Measurements from ENCODE around the gene INTS3.
A peak's percentile ranks its signal among the peaks of the same experiment; 100 is the strongest.

INTS3 gene

DNA sequence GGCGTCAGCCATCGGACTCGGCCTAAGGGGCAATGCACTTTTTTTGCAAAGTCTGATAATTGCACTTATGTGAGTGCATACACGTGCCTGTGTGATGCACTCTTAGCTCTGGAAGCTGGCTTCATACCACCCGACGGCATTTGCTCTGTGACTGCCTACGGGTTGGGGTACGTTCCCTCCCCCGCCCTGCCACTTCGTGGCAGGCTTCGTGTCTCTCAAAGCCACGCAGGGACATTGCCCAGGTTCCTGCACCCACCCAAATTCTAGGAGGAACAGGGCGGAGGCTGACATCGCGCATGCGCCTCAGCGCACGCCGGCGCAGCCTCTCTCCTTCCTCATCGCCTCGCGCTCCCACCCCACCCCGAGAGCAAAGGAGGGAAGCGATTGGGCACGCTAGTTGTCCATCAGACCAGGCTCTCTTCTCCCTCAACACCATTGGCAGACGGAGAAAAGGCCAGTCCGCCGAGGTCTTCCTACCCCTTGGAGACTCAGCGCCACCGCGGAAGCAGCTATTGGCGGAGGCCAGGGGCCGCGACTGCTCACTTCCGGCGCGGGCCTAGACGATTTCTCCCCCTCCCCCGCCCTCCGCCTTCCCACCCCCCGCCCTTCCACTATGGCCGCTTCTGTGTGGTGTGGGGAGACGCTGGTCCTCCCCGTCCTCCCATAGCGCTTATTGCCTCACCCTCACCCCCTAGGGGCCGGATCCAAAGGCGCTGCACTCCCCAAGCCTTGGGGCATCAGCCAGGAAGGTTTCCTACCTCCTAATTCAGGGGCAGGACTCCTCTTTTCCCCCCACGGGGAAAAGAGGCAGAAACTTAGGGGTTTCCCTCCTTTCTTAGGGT is at the start of gene INTS3:
Gene INTS3 (plus strand): TSS at position 588 of the 842 bp plus-strand sequence. CDS start 585 bp downstream, outside the sequence.
- peak; percentile 100 for DNase-seq

DNA sequence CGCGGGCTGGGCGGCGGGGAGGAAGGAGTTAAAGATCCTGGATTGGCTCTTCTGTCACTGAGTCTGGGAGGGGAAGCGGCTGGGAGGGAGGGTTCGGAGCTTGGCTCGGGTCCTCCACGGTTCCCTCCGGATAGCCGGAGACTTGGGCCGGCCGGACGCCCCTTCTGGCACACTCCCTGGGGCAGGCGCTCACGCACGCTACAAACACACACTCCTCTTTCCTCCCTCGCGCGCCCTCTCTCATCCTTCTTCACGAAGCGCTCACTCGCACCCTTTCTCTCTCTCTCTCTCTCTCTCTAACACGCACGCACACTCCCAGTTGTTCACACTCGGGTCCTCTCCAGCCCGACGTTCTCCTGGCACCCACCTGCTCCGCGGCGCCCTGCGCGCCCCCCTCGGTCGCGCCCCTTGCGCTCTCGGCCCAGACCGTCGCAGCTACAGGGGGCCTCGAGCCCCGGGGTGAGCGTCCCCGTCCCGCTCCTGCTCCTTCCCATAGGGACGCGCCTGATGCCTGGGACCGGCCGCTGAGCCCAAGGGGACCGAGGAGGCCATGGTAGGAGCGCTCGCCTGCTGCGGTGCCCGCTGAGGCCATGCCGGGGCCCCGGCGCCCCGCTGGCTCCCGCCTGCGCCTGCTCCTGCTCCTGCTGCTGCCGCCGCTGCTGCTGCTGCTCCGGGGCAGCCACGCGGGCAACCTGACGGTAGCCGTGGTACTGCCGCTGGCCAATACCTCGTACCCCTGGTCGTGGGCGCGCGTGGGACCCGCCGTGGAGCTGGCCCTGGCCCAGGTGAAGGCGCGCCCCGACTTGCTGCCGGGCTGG is 49.1 kb upstream of the INTS3 start, which contains the start of gene NPR1:
Gene NPR1 (plus strand): TSS at position 170 of the 818 bp plus-strand sequence. CDS start 421 bp downstream, at position 591.
- no peak for DNase-seq

- DNase-seq: peak; percentile 23
These were observed 48.3 kb upstream of the INTS3 start for GRCh38 chr1:153679337-153680119.

DNA sequence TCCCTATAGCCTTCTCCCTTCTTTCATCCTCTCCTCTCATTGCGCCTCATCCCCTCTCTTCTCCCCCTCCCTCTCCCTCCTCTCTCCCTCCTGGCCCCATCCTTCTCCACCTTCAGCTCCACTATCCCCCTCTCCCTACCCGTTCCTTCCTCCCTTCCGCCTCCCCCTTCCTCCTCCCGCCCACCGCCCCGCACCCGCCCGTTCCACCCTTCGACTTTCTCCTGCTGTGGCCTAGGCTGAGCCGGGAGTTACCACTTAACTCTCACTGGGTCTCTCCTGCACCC is 47.8 kb upstream of the INTS3 start:
- DNase-seq: no peak

DNA sequence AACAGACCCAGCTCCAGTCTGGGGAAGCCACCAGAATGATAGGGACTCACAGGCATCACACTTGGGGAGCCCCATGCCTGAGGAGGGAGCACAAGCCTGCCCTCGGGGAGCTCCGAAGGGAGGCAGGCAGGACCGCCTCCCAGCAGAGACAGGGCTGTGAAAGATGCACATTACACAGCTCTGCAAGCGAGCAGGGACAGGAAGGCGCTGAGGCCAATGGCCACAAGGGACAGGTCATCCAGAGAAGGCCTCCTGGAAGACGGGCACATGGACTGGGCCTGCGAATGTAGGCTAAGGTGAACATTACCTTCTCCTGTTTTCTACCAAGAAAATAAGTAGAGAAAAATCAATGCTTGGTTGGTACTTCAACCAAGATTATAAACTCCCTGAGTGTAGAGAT is 45.1 kb upstream of the INTS3 start:
- no peak for DNase-seq

DNA sequence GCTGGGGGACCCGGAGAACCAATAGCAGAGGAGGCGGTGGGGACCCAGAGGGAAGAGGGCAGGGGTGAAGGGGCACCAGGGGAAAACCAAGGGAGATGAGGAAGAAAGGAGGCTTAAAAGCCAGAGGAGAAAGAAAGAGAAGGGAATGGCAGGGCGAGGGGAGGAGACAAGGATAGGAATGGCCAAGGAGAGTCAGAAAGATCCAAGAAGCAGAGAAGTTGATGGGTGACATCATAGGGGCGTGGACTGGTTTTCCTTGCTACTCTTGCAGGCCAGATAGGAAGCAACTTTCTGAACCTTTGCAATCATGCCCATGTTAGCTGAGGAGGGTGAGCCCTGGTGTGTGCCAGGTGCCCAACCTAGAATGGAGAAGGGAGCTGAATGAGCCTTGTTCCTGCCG is 44.0 kb upstream of the INTS3 start:
- peak; percentile 45 for DNase-seq

GRCh38 chr1:153684892-153685291 is 43.0 kb upstream of the INTS3 start:
- DNase-seq: no peak

GRCh38 chr1:153685544-153686340 is 42.1 kb upstream of the INTS3 start:
- no peak for DNase-seq

GRCh38 chr1:153687346-153688125 is 40.3 kb upstream of the INTS3 start:
- peak; percentile 18 for DNase-seq

DNA sequence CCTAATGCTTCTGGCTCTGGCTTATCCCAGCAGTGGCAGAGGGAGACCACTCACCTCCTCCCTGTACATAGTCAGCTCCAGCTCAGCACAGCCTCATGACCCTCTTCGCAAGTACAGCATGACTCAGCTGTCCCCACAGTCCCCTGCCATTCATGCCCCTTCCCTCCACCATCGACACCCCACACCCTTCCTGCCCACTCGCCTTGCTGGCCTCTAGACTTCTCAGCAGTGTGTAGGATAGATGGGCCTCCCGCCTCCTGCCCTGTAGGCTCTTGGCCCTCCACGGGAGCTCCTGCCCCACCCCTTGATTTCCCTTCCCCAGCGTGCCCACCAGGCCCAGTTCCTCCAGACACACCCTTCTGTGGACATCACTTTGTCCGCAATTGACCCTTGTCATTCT is 39.6 kb upstream of the INTS3 start:
- peak; percentile 27 for DNase-seq

- DNase-seq: no peak
These were observed 39.0 kb upstream of the INTS3 start for GRCh38 chr1:153688736-153689328.

- no peak for DNase-seq
These were observed 34.4 kb upstream of the INTS3 start for GRCh38 chr1:153693466-153693865.

DNA sequence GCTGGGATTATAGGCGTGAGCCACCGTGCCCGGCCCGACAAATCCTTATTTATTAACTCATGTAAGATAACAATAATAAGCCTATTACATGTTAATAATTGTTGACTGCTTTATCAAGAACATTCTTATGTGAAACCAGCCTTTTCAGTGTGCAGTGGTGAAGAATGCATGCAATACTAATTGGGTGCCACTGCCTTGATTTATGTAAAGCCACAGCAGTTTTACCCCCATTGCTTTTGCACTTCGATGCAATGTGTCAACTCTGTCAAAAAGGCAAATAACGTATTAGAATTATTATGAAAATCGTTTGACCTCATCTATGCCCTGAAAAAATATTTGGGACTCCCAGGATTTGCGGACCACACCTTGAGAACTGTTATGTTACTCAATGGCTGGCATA is 31.1 kb upstream of the INTS3 start:
- no peak for DNase-seq

DNA sequence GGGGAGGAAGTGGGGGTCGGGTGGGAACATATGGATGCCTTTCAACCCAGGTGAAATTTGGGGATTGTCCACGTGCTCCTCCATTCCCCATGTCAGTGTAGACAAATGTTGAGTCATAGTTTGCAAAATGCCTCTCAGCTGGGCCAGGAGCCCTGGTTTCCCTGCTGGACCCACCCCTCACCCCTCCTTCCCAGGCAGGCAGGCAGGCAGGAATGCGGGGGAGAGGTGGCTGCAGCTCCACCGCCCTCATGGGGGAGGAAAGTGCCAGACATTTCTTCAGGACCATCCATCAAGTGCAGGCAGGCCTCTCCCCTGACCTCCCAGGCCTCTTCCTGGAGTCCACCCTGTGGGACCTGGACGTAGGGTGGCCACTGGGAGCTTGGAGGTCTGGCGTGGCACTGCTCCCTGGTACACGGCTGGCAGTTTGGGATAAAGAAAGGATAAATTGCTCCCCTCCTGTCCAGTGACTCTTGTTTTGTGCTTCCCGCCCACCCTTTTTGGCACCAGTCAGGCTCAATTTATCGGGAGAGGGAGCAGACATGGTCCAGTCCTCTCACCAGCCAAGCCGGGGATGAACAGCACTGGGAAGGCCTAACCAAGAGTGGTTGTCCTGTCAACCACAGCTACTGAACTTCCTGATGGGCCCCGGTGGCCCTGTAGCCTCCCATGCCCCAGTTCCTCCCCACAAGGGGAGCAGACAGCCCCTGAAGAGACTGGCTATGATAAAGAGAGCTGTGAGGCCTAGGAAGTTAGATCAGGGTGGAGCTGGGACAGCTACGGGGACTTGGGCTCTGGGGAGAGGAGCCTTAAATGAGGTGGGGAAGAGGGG is 30.4 kb upstream of the INTS3 start:
- no peak for DNase-seq

DNA sequence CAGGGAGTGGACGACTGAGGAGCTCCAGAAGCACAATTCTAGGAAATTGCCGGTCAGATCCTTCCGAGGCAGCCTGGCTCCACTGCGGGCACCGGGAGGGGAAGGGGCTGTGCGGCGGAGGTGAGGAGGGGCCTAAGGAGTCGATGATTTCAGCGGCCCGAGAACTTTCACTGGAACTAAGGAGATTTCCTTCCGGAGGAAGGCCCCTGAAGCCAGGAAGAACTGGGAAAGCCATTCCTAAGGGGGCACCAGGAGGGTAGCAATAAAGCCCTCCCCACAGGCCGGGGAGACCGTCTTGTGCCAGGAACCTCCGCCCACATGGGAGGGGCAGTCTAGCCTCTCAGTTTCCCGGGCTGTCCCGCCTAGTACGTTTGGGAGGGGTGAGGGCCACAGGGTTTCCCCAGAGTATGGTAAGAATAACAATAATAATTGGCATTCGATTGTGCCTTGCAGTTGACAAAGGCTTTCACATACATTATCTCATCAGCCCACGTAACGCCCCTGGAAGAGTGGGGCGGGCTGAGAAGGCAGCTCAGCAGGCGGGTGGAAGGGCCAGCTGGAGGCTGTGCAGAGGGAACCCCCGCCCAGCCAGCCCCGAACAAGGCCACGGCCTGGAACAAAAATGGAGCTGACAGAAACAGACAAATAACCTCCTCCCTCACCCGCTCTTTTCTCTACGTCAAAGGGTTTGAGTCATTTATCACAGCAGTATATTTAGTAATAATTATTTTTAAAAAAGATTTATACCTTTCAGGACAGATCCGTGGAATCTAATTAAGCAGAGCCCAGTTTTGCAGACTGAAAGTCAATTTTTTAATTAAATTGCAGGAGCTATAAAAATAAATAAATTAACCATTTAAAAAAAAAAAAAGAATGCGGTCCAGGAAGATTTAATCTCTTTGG is 29.6 kb upstream of the INTS3 start:
- DNase-seq: peak; percentile 37

DNA sequence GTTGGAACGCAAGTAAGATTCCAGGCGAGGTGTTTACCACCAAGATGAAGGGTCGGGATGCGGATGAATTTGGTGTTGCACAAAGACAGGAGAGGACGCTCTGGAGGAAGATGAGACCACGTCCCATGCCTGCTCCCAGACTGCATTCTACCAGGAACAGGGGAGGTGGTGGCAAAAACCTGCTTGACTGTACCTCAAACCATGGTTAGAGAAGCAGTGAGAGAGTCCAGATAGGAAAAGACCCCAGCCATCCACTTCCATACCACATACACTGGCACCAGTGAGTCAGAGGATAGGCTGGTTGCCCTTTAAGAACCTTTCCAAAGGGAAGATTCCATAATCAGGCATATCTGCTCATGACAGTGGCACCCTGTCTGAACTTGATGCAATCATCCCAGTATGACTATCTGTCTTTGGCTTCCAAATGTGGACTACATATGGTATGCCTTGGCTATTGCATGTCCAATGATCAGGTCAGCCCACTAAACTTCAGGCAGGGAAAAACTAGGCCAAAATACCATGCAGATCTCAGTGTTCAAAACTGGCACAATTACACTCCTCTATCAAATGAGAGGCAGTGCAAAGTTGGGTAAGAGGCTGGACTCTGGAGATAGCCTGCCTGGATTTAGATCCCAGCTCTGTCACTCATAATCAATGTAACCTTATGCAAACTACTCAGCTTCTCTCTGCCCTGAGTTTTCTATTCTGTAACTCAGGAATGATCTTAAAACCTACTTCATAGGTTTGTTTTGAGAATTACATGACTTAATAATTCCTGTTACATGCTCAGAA is 28.7 kb upstream of the INTS3 start:
- peak; percentile 31 for DNase-seq

DNA sequence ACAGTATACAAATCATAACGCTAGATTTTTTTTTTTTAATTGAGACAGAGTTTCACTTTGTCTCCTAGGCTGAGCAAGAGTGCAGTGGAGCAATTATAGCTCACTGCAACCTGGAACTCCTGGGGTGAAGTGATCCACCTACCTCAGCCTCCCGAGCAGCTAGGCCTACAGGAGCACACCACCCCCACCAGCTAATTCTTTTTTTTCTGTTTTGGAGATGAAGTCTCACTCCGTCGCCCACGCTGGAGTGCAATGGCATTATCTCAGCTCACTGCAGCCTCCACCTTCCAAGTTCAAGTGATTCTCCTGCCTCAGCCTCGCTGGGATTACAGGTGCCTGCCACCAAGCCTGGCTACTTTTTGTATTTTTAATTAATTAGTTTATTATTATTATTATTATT is 28.1 kb upstream of the INTS3 start:
- no peak for DNase-seq

- DNase-seq: no peak
These were observed 22.4 kb upstream of the INTS3 start for GRCh38 chr1:153705484-153705883.
